ENCODE measurements around the gene ACTA2.

- no peak for TF ChIP-seq CTCF (conservative IDR thresholded peaks at IDR 0.05; ENCODE audit: low read depth, low read length)
- no peak for TF ChIP-seq EZH2 (IDR thresholded peaks at IDR 0.05; ENCODE audit: borderline replicate concordance, low read depth, low read length, poor library complexity, severe bottlenecking)
Measured at GRCh38 chr10:88916231-88916630, 36.3 kb downstream of the ACTA2 start.

Data from A673 (cell line).